ENCODE data around the gene PSMA6. TPM values are rescaled to one million over a fixed set of nuclear protein-coding genes. Genes with fewer than 3 reads are reported as not detected.
"Not testable (repeated sequence)": the region's sequence is repeated elsewhere in the genome, so short reads cannot be mapped to it uniquely, and the experiment has no call there.

Gene PSMA6
- total RNA-seq, 1 experiment from 2014 or later, result 297 TPM

DNA sequence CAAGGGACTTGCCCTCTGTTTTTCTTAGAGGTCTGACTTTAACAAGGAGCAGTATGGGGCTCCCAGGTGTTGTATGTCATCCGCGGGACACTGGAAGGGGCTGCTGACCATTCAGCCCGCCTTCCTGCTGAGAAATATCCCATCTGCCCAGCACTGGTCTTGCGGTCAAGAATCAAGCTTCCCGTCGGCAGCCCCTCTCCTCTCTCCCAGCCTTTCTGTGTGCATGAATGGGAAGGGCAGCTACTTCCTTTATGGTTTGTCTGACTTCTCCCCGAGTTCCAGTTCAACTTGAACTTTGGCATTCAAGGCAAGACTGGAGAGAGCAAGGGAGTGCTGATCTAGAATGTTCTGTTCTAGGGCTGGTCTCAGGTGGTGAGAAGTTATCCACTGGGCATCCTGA lies 51.5 kb downstream of the PSMA6 start:
- H3K4me1 Mint-ChIP-seq (ENCODE audit: low read depth, unreplicated experiment), result peaks cover 14% of the 10 kb centered on the region

DNA sequence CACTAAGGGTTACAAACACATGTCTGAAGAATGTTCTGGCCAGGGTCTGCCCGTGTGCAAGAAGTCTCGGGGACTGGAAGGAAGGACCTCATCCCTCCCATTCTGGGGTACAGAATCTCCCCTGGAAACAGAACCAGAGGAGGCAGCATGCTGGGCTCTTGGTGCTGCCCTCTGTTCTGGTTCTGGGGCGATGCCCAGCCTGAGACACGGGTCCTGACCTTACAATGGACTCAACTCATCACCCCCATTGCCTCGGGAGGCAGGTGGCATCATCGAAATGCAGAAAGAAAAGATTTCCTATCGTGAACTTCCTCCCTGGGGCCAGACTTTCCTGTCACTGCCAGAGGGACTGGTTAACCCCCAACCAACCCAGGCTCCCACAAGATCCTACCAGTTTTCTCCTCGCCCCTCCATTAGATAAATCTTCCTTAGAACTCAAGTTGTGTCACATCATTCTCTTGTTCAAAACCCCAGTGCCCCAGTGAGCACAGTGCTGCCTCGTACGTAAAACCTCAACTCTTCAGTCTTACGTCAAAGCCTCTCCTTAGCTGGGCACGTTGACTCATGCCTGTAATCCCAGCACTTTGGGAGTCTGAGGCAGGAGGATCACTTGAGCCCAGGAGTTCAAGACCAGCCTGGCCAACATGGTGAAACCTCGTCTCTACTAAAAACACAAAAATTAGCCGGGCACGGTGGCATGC lies 52.1 kb downstream of the PSMA6 start:
- no peak overlapping the region for H3K4me3 Mint-ChIP-seq (ENCODE audit: low read depth, unreplicated experiment)
- H3K27ac Mint-ChIP-seq (ENCODE audit: unreplicated experiment), result no peak overlapping the region
- no peaks in the 10 kb centered on the region for H3K9me3 Mint-ChIP-seq (ENCODE audit: low read depth, unreplicated experiment)
- intact Hi-C loops (cut with micrococcal nuclease; ENCODE audit: unreplicated experiment), result no loop called here
- no peaks in the 10 kb centered on the region for H3K36me3 Mint-ChIP-seq (ENCODE audit: insufficient read depth, unreplicated experiment)
- CTCF ChIA-PET, result no interaction called here
- DNase-seq, result no peak
- peaks cover 14% of the 10 kb centered on the region for H3K4me1 Mint-ChIP-seq (ENCODE audit: low read depth, unreplicated experiment)
- TF ChIP-seq, protein P1, sequence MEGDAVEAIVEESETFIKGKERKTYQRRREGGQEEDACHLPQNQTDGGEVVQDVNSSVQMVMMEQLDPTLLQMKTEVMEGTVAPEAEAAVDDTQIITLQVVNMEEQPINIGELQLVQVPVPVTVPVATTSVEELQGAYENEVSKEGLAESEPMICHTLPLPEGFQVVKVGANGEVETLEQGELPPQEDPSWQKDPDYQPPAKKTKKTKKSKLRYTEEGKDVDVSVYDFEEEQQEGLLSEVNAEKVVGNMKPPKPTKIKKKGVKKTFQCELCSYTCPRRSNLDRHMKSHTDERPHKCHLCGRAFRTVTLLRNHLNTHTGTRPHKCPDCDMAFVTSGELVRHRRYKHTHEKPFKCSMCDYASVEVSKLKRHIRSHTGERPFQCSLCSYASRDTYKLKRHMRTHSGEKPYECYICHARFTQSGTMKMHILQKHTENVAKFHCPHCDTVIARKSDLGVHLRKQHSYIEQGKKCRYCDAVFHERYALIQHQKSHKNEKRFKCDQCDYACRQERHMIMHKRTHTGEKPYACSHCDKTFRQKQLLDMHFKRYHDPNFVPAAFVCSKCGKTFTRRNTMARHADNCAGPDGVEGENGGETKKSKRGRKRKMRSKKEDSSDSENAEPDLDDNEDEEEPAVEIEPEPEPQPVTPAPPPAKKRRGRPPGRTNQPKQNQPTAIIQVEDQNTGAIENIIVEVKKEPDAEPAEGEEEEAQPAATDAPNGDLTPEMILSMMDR (IDR thresholded peaks at IDR 0.05; ENCODE audit: unreplicated experiment), result no peak
- no TSS peak for BruUV-seq (replicated peaks)
- no peaks in the 10 kb centered on the region for H3K27me3 Mint-ChIP-seq (ENCODE audit: unreplicated experiment)

More for the DNA sequence above, 51.5 kb downstream of the PSMA6 start:
- no peak overlapping the region for H3K27ac Mint-ChIP-seq (ENCODE audit: unreplicated experiment)
- intact Hi-C loops (cut with micrococcal nuclease; ENCODE audit: unreplicated experiment), result no loop called here
- no TSS peak for BruUV-seq (replicated peaks)
- no peaks in the 10 kb centered on the region for H3K27me3 Mint-ChIP-seq (ENCODE audit: unreplicated experiment)
- no peak overlapping the region for H3K4me3 Mint-ChIP-seq (ENCODE audit: low read depth, unreplicated experiment)
- CTCF ChIA-PET, result no interaction called here
- DNase-seq, result no peak
- TF ChIP-seq, protein P1 (IDR thresholded peaks at IDR 0.05; ENCODE audit: unreplicated experiment), result no peak
- no peaks in the 10 kb centered on the region for H3K9me3 Mint-ChIP-seq (ENCODE audit: low read depth, unreplicated experiment)
- no peaks in the 10 kb centered on the region for H3K36me3 Mint-ChIP-seq (ENCODE audit: insufficient read depth, unreplicated experiment)

DNA sequence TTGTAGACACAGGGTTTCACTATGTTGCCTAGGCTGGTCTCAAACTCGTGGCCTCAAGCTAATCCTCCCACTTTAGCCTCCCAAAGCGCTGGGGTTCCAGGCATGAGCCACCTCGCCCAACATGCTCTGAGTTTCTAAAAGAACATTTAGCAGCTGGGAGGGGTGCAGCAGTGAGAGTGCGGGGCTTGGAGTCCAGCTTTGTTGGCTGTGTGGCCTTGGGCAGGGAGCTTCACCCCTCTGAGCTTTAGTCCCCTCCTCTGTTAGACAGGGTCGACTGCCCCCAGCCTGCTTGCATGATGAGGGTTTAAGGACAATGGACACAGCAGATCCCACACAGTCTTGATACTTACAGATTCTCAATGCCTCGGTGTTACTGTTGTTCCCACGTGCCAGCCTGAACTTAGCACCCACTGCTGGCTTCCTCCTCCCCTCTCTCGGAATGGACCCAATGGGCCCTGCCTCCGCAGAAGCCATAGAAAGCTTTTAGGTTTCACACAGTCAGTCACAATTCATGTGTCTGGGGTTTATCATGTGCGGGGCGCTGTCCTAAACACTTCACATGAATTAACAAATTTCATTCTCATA lies 54.6 kb downstream of the PSMA6 start:
- no TSS peak for BruUV-seq (replicated peaks)
- H3K4me1 Mint-ChIP-seq (ENCODE audit: low read depth, unreplicated experiment), result peaks cover 11% of the 10 kb centered on the region
- CTCF ChIA-PET, result no interaction called here
- TF ChIP-seq, protein P1 (IDR thresholded peaks at IDR 0.05; ENCODE audit: unreplicated experiment), result no peak
- H3K36me3 Mint-ChIP-seq (ENCODE audit: insufficient read depth, unreplicated experiment), result peaks cover 1% of the 10 kb centered on the region
- no peaks in the 10 kb centered on the region for H3K9me3 Mint-ChIP-seq (ENCODE audit: low read depth, unreplicated experiment)
- no peak for DNase-seq
- intact Hi-C loops (cut with micrococcal nuclease; ENCODE audit: unreplicated experiment), result no loop called here
- no peak overlapping the region for H3K4me3 Mint-ChIP-seq (ENCODE audit: low read depth, unreplicated experiment)
- H3K27me3 Mint-ChIP-seq (ENCODE audit: unreplicated experiment), result no peaks in the 10 kb centered on the region
- no peak overlapping the region for H3K27ac Mint-ChIP-seq (ENCODE audit: unreplicated experiment)

DNA sequence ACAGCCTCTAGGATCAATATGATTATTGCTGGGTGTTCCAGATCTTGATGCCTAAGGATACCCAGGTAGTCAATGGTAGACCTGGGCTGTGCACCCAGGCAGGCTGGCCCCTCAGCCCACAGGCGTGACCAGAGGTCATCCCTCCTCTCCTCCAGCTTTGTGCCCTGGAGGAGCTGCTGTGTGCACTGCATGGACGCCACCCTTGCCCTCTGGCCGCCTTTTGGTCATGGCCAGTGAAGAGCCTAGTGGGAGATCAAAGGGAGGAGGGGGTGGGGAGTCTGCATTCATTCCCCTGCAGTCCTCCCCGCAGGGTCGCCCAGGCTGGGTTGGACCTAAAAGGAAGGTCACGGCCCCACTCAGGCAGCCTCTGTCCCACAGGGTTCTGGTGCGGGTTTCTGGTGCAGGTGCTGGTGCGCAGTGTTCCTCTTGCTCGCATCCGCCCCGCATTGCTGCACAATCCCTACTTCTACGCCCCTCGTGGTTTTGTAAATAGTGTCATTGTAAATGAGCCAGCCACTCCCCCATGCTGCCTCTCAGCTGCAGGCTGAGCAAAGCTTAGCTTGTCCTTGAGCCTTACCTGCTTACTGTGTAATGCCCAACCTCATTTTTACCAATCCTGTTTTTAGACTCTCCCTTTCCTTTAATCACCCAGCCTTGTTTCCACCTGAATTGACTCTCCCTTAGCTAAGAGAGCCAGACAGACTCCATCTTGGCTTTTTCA lies 55.3 kb downstream of the PSMA6 start:
- Mint-ChIP-seq H3K4me3 (ENCODE audit: low read depth, unreplicated experiment) (no peak overlapping the region), H3K27me3 (ENCODE audit: unreplicated experiment) (no peaks in the 10 kb centered on the region), H3K36me3 (ENCODE audit: insufficient read depth, unreplicated experiment) (peaks cover 4% of the 10 kb centered on the region), H3K27ac (ENCODE audit: unreplicated experiment) (no peak overlapping the region), H3K9me3 (ENCODE audit: low read depth, unreplicated experiment) (no peaks in the 10 kb centered on the region), H3K4me1 (ENCODE audit: low read depth, unreplicated experiment) (peaks cover 13% of the 10 kb centered on the region)
- TF ChIP-seq, protein P1 (IDR thresholded peaks at IDR 0.05; ENCODE audit: unreplicated experiment), result no peak
- CTCF ChIA-PET, result no interaction called here
- no TSS peak for BruUV-seq (replicated peaks)
- no peak for DNase-seq
- intact Hi-C loops (cut with micrococcal nuclease; ENCODE audit: unreplicated experiment), result no loop called here

DNA sequence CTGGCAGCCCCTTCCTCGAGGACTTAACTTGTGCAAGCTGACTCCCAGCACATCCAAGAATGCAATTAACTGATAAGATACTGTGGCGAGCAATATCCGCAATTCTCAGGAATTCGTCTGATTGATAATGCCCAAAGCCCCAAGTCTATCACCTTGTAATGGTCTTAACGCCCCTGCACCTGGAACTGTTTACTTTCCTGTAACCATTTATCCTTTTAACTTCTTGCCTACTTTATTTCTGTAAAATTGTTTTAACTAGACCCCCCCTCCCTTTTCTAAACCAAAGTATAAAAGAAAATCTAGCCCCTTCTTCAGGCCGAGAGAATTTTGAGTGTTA lies 55.8 kb downstream of the PSMA6 start:
- DNase-seq; H3K27ac Mint-ChIP-seq (ENCODE audit: unreplicated experiment); H3K4me3 Mint-ChIP-seq (ENCODE audit: low read depth, unreplicated experiment); H3K9me3 Mint-ChIP-seq (ENCODE audit: low read depth, unreplicated experiment); BruUV-seq (replicated peaks); H3K36me3 Mint-ChIP-seq (ENCODE audit: insufficient read depth, unreplicated experiment); H3K27me3 Mint-ChIP-seq (ENCODE audit: unreplicated experiment); CTCF ChIA-PET; intact Hi-C loops (cut with micrococcal nuclease; ENCODE audit: unreplicated experiment): not testable (repeated sequence)
- peaks cover 16% of the 10 kb centered on the region for H3K4me1 Mint-ChIP-seq (ENCODE audit: low read depth, unreplicated experiment)

All from Calu3 (cell line).